HG03108 (cell line): Measurements from ENCODE around the gene COX15.
A peak's percentile ranks its signal among the peaks of the same experiment; 100 is the strongest.
"Not testable (repeated sequence)": the region's sequence is repeated elsewhere in the genome, so short reads cannot be mapped to it uniquely, and the experiment has no call there.

Experiments
- ATAC-seq: cut with Tn5 transposase; IDR thresholded peaks from one replicate; pipeline ENCODE4 v1.9.1; 2021; ENCODE audit warnings: moderate library complexity; ENCODE audit not compliant: unreplicated experiment

COX15 gene

GRCh38 chr10:99742254-99742653, 10.3 kb upstream of the COX15 start:
- no peak for ATAC-seq

DNA sequence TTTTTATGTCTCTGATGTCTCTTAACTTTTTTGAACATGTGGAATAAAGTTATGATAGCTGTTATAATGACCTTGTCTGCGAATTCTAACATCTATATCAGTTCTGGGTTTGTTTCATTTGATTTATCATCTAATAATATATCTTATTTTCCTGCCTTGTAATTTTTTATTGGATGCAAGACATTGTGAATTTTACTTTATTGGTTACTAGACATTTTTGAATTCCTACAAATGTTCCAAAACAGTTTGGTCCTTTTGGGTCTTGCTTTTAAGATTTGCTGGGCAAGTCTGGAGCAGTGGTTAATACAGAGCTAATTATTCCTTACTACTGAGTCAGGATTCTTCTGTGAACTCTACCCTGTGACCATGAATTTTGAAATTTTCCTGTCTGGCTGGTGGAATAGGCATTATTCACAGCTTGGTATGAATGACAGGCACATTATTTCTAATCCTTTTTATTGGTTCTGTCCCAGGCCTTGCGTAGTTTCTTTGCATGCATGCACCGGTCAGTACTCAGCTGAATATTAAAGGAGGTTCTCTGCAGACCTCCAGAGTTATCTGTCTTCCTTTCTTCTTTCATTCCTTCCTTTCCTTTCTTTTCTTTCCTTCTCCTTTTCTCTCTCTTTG, 9.1 kb upstream of the COX15 start:
- no peak for ATAC-seq

DNA sequence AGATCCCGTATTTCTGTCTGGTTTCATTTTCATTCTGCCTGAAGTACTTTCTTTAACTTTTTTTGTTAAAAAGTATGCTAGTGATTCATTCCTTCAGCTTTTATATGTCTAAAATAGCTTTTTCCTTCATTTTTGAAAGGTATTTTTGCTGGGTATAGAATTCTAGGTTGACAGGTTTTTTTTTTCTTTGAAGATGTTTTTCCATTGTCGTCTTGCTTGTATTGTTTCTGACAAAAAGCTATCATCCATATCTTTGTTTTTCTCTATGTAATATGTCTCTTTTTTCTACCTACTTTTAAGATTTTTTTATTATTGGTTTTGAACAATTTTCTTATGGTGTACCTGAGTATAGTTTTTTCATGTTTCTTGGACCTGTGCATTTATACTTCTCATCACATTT, 8.3 kb upstream of the COX15 start:
- no peak for ATAC-seq

- not testable (repeated sequence) for ATAC-seq
Measured at GRCh38 chr10:99734111-99734510, 2.2 kb upstream of the COX15 start.

DNA sequence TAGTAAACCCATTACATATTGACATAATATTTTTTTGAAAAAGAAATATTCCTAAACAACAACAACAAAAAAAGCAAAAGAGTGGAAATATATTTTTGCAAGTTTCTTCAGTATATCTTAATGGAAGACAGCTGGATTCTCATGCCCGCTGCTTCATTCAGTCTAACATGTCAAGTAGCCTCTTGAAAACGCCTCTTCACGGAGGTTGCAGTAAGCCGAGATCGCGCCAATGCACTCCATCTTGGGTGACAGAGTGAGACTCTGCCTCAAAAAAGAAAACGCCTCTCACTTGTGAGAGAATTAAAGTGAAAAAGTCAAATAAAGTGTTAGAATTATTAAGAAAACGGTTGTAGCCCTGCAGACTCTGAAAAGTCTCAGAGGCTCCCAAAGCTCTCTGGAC, 1.4 kb upstream of the COX15 start:
- ATAC-seq, result no peak

DNA sequence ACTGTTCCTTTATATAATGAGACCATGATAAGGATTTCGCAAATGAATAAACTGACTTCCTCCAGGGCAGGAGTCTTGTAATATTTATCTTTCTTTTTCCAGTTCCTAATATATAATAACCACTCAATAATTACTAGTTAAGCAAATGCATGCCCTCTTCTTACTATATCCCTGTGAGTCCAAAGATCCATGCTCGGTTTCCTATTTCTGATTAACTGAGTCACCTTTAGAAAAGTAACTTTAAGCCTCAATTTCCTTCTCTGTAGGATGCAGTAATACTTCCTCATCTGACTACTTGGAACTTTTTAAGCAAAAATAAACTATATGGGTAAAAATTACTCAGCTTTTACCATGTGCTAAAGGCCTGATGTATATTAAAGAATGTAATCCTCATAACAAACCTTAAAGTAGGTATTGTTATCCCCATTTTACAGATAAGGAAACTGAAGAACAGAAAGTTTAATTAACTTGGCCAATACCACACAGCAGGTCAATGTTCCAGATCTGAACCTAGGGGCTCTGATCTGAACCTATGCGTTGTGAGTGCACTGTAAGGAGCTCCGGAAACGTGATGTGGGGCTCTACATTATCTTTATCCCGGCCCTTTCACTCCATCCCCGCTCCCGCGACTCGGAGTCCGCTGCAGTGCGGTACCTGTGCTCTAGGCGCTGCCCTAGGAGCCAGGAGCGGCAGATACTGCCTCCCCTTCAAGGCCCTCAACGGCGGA, 458 bp downstream of the COX15 start:
- ATAC-seq, result peak; percentile 26

DNA sequence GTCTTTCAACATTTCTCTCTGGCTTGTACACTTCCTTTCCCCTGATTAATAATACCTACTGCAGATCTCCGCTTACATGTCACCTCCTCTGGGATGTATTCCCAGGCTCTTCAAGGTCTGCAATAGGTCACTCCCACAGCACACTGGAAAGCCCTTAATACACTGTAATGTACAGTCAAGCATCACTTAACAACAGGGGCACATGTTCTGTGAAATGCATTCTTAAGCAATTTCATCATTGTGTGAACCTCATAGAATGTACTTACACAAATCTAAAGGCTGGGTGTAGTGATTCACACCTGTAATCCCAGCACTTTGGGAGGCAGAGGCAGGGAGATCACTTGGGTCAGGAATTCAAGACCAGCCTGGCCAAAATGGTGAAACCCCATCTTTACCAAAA, 1.9 kb downstream of the COX15 start:
- no peak for ATAC-seq

GRCh38 chr10:99720387-99720786, 11.5 kb downstream of the COX15 start:
- no peak for ATAC-seq

- no peak for ATAC-seq
Measured at GRCh38 chr10:99714446-99714845, 17.5 kb downstream of the COX15 start.

GRCh38 chr10:99711129-99711719, 20.7 kb downstream of the COX15 start:
- peak; percentile 46 for ATAC-seq

DNA sequence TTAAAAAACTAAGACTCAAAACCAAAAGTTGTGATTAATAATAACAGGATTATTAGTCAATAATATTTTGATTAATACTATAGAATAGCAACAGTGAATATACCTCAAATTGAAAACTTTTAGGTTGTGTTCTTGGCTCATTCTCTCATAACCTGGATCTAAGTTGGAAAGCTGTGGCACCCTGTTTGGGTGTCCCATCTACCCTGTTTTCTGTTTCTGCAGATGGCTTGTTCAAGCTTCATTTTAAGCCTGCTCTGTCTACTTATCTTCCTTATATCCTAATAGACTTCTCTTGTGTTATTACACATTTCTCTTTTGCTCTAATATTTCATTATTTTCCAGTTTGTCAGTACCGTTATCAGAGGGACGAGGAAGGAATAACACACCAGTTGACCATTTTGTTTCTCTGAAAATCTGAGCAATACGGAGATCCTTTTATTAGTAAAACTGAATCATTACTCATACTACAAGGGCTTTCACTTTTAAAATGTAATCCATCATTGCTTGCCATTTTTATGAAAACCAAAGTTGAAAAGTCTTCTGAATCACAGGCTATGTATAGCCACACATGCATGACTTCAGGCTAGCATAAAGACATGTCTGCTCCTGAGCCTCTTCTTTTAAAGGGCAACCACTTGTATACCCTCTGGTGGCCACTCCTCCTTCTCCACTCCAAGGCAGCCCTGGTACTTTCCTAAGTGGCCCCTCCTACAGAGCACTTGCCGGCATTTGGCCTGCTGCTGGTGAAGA, 22.3 kb downstream of the COX15 start:
- peak; percentile 72 for ATAC-seq

- ATAC-seq, result no peak
Measured at GRCh38 chr10:99708428-99709012, 23.4 kb downstream of the COX15 start.

GRCh38 chr10:99700649-99701048, 31.3 kb downstream of the COX15 start:
- no peak for ATAC-seq

DNA sequence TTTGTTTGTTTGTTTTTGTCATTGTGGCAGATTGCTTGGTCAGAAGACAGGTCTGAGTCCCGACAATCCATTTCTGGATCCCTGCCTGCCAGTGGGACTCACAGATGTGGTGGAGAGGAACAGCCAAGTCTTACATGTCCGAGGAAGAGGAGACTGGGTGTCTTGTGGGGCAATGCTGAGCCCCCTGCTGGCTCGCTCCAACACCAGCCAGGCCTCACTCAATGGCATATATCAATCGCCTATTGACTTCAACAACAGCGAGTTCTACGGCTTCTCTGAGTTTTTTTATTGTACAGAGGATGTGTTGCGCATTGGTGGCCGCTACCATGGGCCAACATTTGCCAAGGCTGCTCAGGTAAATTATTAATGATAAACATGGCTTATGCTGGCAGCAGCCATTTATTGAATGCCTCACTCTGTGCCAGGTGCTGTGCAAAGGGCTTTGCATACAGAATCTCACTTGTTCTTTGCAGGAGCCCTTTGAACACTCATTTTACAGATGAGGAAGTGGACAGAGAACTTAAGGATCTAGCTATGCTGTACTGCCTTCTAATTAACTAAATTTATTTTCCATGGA, 33.3 kb downstream of the COX15 start:
- no peak for ATAC-seq

DNA sequence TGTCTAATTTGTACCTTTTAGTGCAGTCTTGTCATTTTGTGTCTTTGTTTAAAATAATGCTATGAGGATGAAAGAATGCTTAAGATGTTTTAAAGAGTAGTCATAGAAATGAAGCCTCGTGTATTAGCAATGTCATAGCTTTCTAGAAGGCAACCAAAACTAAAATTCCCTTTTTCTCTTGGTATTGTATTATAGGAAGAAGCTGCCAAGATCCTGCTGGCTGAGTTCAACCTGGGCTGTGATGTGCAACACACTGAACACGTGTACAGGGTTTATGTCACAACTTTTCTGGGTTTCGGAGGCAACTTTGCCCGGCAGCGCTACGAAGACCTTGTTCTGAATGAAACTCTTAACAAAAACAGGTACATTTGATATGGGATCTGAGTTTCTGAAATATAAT, 36.2 kb downstream of the COX15 start:
- no peak for ATAC-seq

GRCh38 chr10:99693933-99694583, 37.9 kb downstream of the COX15 start:
- ATAC-seq, result no peak

DNA sequence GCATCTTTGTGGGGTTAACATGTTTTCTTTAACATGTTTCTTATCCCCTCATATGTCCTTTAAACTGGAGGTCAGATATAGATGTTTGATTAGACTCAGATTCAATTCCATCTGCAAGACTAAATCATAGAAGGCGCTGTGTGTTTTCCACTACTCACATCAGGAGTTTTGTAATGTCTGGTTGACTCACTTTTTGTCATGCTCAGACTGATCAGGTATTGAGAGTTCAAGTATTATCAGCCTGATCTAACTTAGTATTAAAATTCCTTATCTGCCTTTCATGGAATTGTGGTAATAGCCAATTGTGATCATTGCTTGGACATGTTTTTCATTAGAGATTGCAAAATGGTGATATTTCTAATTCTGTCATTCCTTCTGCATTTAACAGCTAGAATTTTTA, 42.5 kb downstream of the COX15 start:
- ATAC-seq, result no peak

GRCh38 chr10:99685597-99685967, 46.3 kb downstream of the COX15 start:
- peak; percentile 97 for ATAC-seq

- no peak for ATAC-seq
Measured at GRCh38 chr10:99682752-99683151, 49.2 kb downstream of the COX15 start.
